Renal cortical epithelial cell (primary cell): ENCODE data around the gene PSMC1. TPM values are rescaled to one million over a fixed set of nuclear protein-coding genes. Genes with fewer than 3 reads are reported as not detected.
"Not testable (repeated sequence)": the region's sequence is repeated elsewhere in the genome, so short reads cannot be mapped to it uniquely, and the experiment has no call there.

Experiments used
- DNase-seq: peaks from one replicate; pipeline ENCODE4 v3.0.0-alpha.2; 2011; ENCODE audit warnings: low read depth
- total RNA-seq: library from RNA; depleted of rRNA; stranded (reverse); fragments of >200 nt; gene quantifications from 2 replicates; pipeline ENCODE4 v1.2.3, GENCODE V29; 2014

Gene PSMC1
- 168 and 180 TPM in 2 replicates for total RNA-seq

DNA sequence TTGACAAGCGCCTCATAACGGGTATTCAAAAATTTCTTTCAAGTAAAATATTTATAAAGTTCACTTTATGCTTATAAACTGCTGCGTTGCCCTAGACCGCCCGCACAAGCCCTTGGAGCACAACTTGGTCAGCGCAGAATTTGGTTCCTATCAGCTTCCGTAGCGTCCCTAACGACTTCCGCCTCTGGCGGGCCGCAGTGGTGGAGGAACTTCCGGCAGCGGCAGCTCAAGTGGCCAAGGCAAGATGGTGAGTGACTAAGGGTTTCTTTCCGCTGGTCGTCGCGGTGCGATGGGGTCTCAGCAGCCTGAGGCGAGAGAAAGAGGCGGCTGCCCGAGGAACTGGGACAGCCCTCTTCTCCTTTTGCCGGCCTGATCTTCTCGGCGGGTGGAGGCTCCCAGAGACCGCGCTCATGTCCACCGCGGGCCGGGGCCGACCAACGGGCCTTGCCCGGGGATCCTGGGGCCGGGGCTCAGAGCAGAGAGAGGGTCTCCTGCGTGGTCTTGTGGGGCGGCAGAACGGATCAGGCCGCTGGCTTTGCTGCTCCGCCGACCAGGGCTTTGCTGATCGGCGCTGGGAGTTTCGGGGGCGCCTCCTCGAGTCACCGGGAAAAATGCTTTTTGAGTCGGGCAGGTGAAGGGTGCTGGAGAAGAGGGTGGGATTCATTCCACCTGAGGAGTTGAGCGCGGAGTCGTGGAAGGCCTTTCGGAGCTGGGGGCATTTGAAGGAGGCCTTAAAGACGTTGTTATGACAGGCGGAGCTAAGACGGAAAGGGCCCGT, at the start of gene PSMC1:
Gene PSMC1, plus strand, starts transcription at position 200 of the 778 bp plus-strand sequence. Its CDS starts 45 bp downstream, at position 245.
- DNase-seq, result peak; percentile 89

DNA sequence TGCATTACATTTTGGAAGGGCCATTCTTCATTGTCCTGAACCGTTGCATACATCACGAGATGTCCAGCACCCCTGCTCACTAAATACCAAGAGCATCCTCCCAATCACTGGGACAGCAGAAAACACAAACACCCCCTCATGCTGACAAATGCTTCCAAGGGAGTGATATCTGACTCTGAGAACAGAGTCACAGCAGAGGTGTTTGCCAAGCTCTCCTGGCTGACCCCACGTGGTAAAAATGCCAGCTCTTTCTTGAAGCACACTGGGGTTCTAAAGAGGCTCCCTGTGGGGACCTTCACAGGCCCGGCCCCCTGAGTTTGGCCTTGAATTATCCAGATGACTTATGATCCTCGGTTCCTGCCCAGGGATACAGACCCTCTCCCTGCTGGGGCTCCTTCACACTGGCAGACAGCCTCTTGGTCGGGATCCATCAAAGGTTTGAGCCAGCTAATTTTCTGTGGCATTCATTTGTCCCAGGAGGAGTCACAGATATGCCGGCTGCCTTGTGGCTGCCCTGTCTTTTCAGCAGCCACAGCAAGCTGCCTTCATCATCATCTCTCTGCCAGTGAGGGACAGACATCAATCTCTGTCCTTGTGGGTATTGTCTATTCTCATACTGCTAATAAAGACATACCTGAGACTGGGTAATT, 43.1 kb upstream of the PSMC1 start:
- no peak for DNase-seq

DNA sequence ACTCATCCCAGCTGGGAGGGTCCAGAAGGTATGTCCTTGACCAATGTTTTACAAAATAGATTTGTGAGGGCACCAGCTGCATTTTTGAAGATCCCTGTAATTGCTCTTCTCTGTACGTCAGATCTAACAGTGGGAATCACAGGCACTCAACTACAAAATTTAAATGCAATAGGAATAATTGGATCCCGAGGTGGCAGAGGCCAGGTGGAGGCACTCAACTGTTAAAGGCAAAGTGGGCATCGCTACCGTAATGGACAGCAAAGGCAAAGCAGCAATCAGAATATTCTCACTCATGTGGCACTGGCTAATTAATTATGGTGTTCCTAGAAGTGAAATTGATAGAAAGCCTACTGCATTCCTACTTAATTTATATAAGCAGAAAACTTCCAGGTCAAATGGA, 27.9 kb upstream of the PSMC1 start:
- no peak for DNase-seq

DNA sequence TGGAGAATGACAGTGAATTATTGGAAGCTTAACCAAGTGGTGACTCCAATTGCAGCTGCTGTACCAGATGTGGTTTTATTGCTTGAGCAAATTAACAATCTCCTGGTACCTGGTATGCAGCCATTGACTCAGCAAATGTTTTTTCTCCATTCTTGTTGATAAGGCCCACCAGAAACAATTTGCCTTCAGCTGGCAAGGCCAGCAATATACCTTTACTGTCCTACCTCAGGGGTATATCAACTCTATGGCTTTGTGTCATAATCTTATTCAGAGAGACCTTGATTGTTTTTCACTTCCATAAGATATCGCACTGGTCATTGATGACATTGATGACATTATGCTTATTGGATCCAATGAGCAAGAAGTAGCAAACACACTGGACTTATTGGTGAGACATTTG, 26.4 kb upstream of the PSMC1 start:
- DNase-seq, result not testable (repeated sequence)

DNA sequence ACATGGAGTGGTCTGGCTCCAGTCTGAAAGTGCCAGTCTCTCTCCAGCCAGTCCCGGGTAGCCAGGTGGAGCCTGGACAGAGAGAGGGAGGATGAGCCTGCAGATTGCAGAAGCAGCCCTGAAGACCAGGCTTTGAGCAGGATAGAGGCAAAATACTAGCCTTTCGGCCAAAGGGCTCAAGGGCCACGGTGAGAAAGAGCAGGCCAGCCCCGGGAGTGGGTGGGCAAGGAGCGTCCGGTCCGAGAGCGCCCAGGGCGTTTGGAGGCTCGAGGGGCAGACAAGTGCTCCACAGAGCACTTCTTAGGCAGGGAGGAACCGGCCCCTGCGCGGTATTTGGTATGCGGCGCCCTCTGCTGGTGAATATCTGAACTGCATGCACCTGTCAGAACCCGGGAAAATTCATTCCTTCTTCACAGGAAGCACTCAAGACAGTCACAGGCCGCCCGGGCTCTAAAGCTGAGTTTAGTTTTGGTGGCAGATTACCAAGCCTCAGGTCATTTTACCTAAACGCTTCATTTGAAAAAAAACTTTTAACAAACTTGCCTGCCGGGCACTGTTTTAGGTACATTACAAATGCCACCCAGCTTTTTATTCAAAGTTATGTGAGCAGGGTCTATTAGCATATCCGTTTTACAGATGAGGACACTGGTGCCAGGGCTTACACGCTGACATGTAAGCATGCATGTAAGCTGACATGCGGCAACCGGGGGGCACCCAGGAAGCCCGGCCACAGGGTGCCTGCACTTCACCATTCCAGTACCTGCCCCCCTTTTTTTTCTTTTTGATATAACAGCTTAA, 21.0 kb upstream of the PSMC1 start:
- peak; percentile 33 for DNase-seq

DNA sequence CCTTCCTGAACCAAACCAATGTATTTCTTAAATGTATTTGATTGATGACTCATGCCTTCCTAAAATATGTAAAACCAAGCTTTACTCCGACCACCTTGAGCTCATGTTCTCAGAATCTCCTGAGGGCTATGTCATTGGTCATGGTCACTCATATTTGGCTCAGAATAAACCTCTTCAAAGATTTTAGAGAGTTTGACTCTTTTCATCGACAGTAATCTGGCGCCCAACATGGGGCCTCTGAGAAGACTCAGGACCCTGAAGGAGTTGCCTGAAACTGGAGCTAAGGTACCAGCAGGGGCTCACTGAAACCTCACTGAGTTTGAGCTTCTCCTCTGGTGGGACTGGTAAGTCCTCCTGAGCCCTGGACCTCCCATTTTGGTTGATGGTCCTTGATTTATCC, 17.2 kb upstream of the PSMC1 start:
- no peak for DNase-seq

DNA sequence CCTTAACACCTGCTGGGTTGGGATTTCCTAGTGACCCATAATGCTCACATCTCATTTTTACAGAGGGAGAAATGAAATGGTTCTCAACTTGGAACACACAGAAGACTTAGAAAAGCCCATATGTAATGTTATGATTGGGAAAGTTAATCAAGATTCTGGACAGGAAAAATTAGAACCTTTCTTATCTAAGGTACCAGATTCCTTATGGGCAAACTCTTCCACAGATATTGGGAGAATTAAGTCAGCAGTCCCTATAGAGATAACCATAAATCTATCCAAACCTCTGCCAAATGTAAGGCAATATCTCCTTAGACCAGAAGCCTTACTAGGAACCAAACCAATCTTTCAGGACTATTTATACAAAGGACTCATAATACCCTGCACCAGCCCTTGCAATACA, 13.9 kb upstream of the PSMC1 start:
- no peak for DNase-seq

DNA sequence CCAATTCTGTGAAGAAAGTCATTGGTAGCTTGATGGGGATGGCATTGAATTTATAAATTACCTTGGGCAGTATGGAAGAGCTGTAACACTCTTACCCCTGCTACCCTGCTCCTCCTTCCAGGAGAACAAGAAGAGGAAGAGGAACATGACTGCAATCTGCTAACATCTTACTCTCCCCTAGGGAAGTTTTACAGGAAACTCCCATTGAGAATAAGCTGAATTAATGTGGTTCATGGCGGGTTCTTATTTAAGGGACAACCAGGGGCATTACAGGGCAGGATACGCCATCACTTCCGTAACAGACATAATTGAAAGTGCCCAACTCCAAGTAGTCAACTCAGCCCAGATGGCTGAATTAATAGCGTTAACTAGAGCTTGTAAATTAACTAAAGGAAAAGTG, 9.4 kb upstream of the PSMC1 start:
- no peak for DNase-seq

DNA sequence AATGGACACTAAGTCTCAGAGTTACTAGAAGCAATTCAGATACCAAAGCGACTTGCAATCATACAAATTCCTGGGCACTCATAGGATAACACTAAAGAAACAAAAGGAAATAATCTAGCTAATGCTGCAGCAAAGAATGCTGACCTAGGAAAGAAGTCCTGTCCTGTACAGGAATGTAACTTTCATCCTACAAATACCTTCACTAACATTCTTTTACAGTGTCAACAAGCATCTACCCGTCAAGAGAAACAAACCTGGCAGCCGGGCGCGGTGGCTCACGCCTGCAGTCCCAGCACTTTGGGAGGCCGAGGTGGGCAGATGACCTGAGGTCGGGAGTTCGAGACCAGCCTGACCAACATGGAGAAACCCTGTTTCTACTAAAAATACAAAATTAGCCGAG, 8.9 kb upstream of the PSMC1 start:
- not testable (repeated sequence) for DNase-seq

DNA sequence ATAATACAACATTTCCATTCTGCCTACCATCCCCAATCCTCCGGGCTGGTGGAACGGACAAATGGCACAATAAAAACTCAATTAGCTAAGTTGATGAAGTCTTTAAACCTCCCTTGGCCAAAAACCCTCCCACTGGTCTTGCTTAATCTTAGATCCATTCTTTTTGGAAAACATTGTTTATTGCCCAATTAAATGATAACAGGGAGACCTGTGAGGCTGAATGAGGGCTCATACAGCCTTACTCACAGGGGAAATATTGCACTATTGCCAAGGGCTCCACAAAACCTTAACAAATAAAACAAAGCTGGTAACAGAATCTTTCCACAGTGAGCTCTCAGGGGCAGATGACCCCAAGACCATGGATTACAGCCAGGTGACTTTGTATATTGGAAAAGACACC, 7.8 kb upstream of the PSMC1 start:
- DNase-seq, result no peak

DNA sequence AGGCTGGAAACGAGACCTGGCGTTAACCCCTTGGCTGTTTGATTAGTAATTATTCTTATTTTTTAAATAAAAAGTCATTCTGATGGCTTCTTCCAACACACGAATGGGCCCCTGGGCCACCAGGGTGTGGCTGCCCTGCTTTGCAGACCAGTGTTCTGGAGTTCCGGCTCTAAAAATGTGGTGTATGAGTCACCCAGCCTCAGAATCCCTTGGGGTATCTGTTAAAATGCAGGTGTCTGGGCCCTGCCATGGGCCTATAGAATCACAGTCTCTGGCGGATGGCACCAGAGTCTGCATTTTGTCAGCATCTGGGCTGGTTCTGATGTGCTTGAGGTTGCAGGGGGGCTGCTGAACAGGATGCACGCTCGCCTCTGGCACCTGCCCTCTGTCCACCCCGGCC, 2.5 kb upstream of the PSMC1 start:
- DNase-seq, result no peak

DNA sequence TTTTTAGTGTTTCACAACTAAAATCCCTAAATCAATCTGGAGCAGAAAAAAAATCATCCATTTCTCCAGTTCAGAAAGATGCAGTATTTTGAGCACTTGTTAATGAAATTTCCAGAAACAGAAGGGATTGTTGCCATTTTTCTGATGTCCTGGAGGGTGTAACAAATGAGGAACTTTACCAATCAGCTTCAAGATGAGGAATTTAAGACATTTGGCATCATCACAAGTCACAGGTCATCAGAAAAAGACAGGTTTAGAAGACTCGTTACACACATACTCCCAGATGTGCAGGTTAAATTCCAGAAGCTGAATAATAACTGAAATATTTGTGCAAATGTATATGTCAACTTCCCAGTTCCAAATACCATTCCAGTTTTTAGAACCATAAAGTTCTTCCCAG, 482 bp upstream of the PSMC1 start:
- DNase-seq, result no peak

DNA sequence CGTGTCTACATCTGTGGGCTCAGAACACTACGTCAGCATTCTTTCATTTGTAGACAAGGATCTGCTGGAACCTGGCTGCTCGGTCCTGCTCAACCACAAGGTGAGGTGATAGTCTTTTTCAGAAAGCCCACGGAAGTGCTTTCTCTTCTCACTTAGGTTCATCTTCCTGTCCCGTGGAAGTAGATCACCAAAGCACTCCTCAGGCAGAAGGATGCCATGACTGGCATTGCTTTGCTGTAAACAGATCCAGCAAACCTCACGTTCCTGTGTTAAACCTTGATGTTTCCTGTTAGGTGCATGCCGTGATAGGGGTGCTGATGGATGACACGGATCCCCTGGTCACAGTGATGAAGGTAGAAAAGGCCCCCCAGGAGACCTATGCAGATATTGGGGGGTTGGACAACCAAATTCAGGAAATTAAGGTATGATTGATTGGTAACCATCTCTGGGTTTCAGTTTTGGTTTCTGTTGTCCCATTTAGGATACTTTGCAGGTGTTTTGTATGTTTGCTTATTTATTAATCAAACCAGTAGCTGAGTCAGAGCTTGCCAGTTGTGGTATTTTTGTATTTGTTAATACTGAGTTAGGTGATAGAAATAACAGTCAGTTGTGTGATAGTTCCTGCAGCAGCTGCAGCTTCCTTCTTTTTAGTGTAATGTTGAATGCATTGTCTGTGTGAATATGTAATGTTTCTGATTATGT, 7.5 kb downstream of the PSMC1 start:
- no peak for DNase-seq

DNA sequence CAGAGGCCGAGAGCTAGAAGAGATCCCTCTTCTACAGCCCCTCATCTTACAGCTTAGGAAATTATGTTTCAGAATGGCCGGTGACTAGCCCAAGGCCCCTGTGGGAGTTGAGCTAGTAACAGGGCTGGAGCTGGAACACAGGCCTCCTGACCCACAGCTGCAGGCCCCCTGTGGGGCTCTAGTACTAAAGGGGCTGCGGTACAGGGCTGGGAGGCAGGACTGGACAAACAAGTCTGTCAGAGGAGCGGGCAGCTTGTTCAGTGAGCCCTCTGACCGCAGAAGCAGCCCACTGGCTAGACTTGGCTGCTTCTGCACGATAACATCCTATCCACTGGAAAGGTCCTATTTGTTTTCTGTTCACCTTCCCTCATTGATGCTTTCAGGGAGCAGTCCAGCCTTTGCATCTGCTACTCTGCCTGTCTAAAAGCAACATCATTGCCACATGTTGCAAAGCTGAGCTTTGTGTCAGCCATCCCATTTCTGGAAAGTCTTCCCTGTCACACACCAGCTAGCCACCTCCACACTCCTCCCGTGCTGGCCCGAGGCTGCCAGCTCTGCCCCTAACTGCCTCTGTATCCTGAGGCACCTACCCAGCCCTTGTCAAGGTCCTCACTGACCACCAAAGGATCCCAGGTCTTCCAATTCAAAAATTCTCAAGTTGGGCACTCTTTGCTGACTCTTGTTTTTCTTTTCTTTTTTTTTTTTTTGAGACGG, 10.2 kb downstream of the PSMC1 start:
- no peak for DNase-seq

DNA sequence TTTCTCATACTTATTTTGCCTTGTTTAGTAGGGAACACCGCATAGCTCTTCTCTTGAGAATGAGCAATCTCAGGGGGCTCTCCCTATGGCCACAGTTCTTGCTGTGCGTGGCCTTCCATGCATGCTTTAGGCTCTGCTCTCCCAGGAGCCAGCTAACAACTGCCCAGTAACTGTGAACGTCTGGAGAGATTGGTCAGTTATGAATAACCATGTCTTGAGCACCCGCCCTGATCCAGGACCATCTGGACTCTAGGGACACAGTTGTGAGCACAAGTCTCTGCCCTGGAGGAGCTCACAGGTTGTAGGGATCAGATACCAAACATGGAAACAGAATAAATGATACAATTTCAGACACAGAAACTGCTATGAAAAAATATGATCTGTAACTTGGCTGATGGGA, 12.1 kb downstream of the PSMC1 start:
- no peak for DNase-seq

DNA sequence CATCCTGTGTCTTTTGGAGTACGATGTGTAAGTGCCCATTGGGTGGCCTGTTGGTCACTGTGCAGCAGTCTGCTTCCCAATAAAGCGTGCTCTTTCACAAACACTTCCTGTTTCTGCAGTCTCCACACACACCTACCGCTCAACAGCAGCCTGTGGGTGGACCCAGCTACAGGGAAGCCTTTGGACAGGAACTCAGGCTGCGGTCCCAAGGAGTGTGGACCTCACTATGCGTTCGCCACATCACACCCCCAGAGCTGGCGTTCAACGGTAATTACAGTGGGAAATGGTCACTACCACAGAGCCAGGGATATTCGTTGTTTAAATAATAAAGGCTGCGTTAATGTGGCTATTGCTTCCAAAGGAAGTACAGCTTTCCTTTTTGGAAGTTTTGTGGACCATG, 16.2 kb downstream of the PSMC1 start:
- no peak for DNase-seq

DNA sequence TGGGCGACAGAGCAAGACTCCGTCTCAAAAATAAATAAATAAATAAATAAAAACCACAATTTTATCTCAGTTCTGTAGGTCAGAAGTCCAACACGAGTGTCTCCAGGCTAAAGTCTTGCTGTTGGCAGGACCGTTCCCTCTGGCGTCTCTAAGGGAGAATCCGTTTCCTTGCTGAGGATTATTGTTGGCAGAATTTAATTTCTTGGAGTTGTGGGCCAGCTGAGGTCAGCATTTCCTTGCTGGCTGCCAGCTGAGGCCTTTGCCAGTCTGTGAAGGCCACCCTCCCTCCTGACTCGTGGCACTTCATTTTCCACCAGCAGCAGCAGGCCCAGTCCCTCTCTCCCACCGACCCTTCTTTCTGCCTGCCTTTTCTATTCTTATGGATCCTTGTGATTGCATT, 17.2 kb downstream of the PSMC1 start:
- DNase-seq, result no peak

DNA sequence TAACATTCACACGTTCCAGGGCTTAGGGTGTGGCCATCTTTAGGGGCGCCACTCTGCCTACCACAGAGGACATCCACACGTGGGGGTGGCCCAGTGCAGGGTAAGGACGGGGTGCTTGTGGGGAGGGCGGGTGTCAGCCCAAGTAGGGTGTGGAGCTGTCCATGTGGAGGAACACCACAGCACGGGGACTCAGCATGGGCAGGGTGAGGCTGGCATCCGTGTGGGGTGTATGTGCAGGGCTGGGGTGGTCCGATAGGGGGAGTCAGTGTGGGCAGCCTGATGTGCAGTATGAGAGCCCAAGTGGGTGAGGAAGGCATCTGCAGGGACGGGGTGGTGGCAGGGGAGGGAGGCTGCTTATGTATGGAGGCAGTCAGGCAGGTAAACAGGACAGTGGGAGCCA, 17.7 kb downstream of the PSMC1 start:
- no peak for DNase-seq

DNA sequence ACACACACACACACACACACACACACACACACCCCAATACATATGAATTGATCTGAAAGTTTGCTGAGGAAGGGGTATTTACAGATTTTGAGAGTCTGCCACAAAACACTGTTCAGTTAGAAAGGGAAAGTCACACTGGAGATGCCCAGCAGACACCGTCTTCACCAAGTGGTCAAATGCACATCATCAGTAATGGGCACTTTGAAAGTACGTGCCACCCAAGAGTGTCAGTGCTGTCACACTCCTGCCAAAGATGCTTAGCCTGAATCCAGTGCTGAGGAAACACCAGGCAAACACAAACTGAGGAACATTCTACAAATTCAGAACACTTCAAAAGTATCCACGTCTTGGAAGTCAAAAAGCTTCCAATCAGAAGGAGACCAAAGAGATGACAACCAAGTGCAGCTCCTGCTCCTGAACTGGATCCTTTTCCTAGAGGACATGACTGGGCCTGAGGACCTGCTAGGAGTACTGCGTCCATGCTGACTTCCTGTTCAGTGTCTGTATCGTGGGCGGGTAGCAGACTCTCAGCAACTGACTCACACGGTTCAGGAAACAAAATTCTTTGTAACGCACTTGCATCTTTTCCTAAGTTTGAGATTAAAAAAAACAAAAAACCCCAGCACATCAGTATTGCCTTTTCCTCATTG, 18.6 kb downstream of the PSMC1 start:
- peak; percentile 27 for DNase-seq

DNA sequence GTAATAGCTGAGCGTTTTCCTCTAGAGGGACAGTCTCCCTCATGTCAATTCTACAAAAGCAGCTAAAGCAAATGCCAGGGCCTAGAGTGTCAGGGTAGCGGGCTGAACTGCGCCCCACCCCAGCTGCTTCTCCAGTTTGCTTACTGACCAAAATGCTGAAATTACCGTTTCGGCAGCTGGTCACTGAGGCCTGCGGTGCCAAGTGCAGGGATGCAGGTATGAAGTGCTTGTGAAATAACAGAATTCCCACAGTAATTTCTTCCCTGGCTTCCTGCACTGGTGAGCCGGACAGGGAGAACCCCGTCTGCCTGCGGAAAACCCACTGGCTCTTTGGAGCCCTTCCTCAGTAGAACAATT, 19.1 kb downstream of the PSMC1 start:
- no peak for DNase-seq

DNA sequence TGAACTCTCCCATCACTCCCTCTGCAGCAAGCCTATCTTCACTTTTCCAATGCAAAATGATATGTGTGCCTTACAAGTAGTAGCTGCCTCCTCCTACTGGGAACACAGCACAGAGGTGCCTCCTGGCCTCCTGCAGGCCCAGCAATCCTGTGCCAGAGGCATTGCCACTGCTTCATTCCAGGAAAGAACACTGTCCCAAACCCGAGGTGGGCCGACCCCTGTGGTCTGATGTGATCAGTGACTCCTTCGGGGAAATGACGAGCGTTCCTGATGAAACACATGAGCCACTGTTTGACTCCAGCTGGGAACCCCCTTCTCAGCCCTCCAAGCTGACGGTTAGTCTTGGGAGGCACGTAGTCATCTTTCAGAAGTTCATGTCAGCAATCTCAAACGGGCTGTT, 19.5 kb downstream of the PSMC1 start:
- no peak for DNase-seq
